GM23338 (cell line): ENCODE data around the gene MYO5B. TPM values are rescaled to one million over a fixed set of nuclear protein-coding genes. Genes with fewer than 3 reads are reported as not detected.

Source experiments
- ATAC-seq: fragments of 200-7000 bp; cut with Tn5 transposase; 3 replicates; pipeline ENCODE4 v1.9.1; 2020
- DNase-seq: peaks from one replicate; pipeline ENCODE4 v3.0.0-alpha.2; 2015; ENCODE audit warnings: low spot score
- H2AFZ ChIP-seq: fragments of 200-600 bp; sonication (generic); 2 replicates; pipeline ENCODE4 v1.8.0; 2016; ENCODE audit warnings: antibody characterized with exemption, mild to moderate bottlenecking, moderate library complexity
- H3F3A ChIP-seq: fragments of 200-600 bp; sonication (generic); replicated peaks from 2 replicates; pipeline ENCODE4 v1.8.0; 2017; ENCODE audit warnings: antibody characterized with exemption, mixed run types, low read depth
- H3K27ac ChIP-seq: fragments of 200-600 bp; sonication (generic); 2 replicates; pipeline ENCODE4 v1.6.1; 2016; ENCODE audit warnings: low read depth
- H3K27me3 ChIP-seq: fragments of 200-600 bp; sonication (generic); 2 replicates; pipeline ENCODE4 v1.8.0; 2016; ENCODE audit warnings: mild to moderate bottlenecking, mixed run types, moderate library complexity; ENCODE audit not compliant: insufficient read depth
- H3K36me3 ChIP-seq: fragments of 200-600 bp; sonication (generic); 2 replicates; pipeline ENCODE4 v1.8.0; 2016; ENCODE audit warnings: mild to moderate bottlenecking; ENCODE audit not compliant: insufficient read depth
- H3K4me1 ChIP-seq: fragments of 200-600 bp; sonication (generic); 2 replicates; pipeline ENCODE4 v1.8.0; 2016; ENCODE audit warnings: mild to moderate bottlenecking, moderate library complexity; ENCODE audit not compliant: insufficient read depth
- H3K4me2 ChIP-seq: fragments of 200-600 bp; sonication (generic); 2 replicates; pipeline ENCODE4 v1.7.1; 2017; ENCODE audit warnings: mixed run types
- H3K4me3 ChIP-seq: fragments of 200-600 bp; sonication (generic); 2 replicates; pipeline ENCODE4 v1.6.1; 2016; ENCODE audit warnings: mixed run types
- H3K79me2 ChIP-seq: fragments of 200-600 bp; sonication (generic); replicated peaks from 2 replicates; pipeline ENCODE4 v1.8.0; 2017; ENCODE audit warnings: mild to moderate bottlenecking; ENCODE audit not compliant: insufficient read depth
- H3K9me2 ChIP-seq: fragments of 200-600 bp; sonication (generic); 2 replicates; pipeline ENCODE4 v1.8.0; 2017; ENCODE audit not compliant: insufficient read depth
- H4K20me1 ChIP-seq: fragments of 200-600 bp; sonication (generic); replicated peaks from 2 replicates; pipeline ENCODE4 v1.8.0; 2017; ENCODE audit warnings: mild to moderate bottlenecking; ENCODE audit not compliant: insufficient read depth
- H3K27ac Mint-ChIP-seq: 2 replicates; pipeline ENCODE4 v1.8.0; 2020; ENCODE audit warnings: inconsistent platforms, mild to moderate bottlenecking, moderate library complexity, mixed read lengths
- H3K27me3 Mint-ChIP-seq: 3 replicates; pipeline ENCODE4 v1.8.0; 2022; ENCODE audit warnings: low read depth, mild to moderate bottlenecking, moderate library complexity, mixed read lengths, inconsistent platforms; ENCODE audit not compliant: insufficient read depth, poor library complexity
- H3K36me3 Mint-ChIP-seq: 3 replicates; pipeline ENCODE4 v1.8.0; 2021; ENCODE audit warnings: low read depth, mild to moderate bottlenecking, inconsistent platforms, moderate library complexity, mixed read lengths
- H3K4me1 Mint-ChIP-seq: 3 replicates; pipeline ENCODE4 v1.8.0; 2020; ENCODE audit warnings: mild to moderate bottlenecking, inconsistent platforms, mixed read lengths
- H3K4me3 Mint-ChIP-seq: 3 replicates; pipeline ENCODE4 v1.8.0; 2021; ENCODE audit warnings: moderate library complexity, mild to moderate bottlenecking, inconsistent platforms, mixed read lengths
- H3K9me3 Mint-ChIP-seq: 3 replicates; pipeline ENCODE4 v1.8.0; 2020; ENCODE audit warnings: moderate library complexity, mild to moderate bottlenecking, inconsistent platforms, mixed read lengths
- CREB1 ChIP-seq: fragments of 250-450 bp; sonication (Bioruptor Pico); IDR thresholded peaks from 2 replicates; pipeline ENCODE4 v1.5.0; 2020; ENCODE audit warnings: low read depth, mild to moderate bottlenecking, moderate library complexity
- CTCF ChIP-seq, 2 experiments: fragments of 200-600 bp in 1 of 2; sonication (generic) in 1 of 2; conservative IDR thresholded peaks; 2 replicates each; pipeline versions ENCODE4 v1.5.1 to v1.6.1; 2016 to 2017; ENCODE audit warnings: antibody characterized with exemption in 2 of 2, low read depth in 2 of 2, mild to moderate bottlenecking in 2 of 2, moderate library complexity in 1 of 2
- ETS1 ChIP-seq: IDR thresholded peaks from 2 replicates; pipeline ENCODE4 v1.6.1; 2016; ENCODE audit warnings: antibody characterized with exemption
- EZH2 ChIP-seq: fragments of 200-600 bp; sonication (generic); IDR thresholded peaks from one replicate; pipeline ENCODE4 v1.8.0; 2017; ENCODE audit warnings: antibody characterized with exemption, mild to moderate bottlenecking, low read depth; ENCODE audit not compliant: unreplicated experiment
- EZH2phosphoT487 ChIP-seq: fragments of 200-600 bp; sonication (generic); IDR thresholded peaks from one replicate; pipeline ENCODE4 v1.8.1; 2018; ENCODE audit warnings: antibody characterized with exemption; ENCODE audit not compliant: unreplicated experiment
- JUNB ChIP-seq: IDR thresholded peaks from one replicate; pipeline ENCODE4 v1.6.1; 2016; ENCODE audit warnings: antibody characterized with exemption; ENCODE audit not compliant: unreplicated experiment
- NANOG ChIP-seq: IDR thresholded peaks from 2 replicates; pipeline ENCODE4 v1.6.1; 2016; ENCODE audit warnings: antibody characterized with exemption, borderline replicate concordance
- POLR2AphosphoS5 ChIP-seq: IDR thresholded peaks from 2 replicates; pipeline ENCODE4 v1.6.1; 2016; ENCODE audit warnings: antibody characterized with exemption, low read depth
- REST ChIP-seq: IDR thresholded peaks from one replicate; pipeline ENCODE4 v1.6.1; 2018; ENCODE audit warnings: antibody characterized with exemption; ENCODE audit not compliant: unreplicated experiment
- STAT1 ChIP-seq: IDR thresholded peaks from one replicate; pipeline ENCODE4 v1.6.1; 2016; ENCODE audit warnings: antibody characterized with exemption; ENCODE audit not compliant: unreplicated experiment
- ZNF114 ChIP-seq: fragments of 250-450 bp; sonication (Bioruptor Pico); IDR thresholded peaks from 2 replicates; pipeline ENCODE4 v1.5.0; 2020; ENCODE audit warnings: mild to moderate bottlenecking, moderate library complexity
- ZNF331 ChIP-seq: fragments of 250-450 bp; sonication (Bioruptor Pico); IDR thresholded peaks from 2 replicates; pipeline ENCODE4 v1.5.0; 2020; ENCODE audit warnings: low read depth, mild to moderate bottlenecking, moderate library complexity
- ZNF462 ChIP-seq: fragments of 250-450 bp; sonication (Bioruptor Pico); IDR thresholded peaks from 2 replicates; pipeline ENCODE4 v1.5.0; 2020; ENCODE audit warnings: mild to moderate bottlenecking, moderate library complexity
- polyA plus RNA-seq: library from polyadenylated mRNA; unstranded; fragments of >200 nt; fragmentation: Nextera tagmentation; extraction: Ambion mirVana; gene quantifications from 2 replicates; pipeline ENCODE4 v1.2.1, GENCODE V29; 2016
- total RNA-seq: library from RNA; depleted of rRNA; stranded (reverse); fragments of >200 nt; shearing (Covaris generic); gene quantifications from 2 replicates; pipeline ENCODE4 v1.2.3, GENCODE V29; 2014

Gene MYO5B
- total and polyA plus RNA-seq, 2 experiments from 2014 or later, result 3.2 to 19.1 TPM

GRCh38 chr18:49910986-49911385 lies 284.0 kb downstream of the MYO5B start:
- TF ChIP-seq ZNF331 (CRISPR knock-in tag), result no peak
- no peak for TF ChIP-seq ZNF114 (CRISPR knock-in tag)
- no peak for TF ChIP-seq CTCF (conservative IDR thresholded peaks at IDR 0.05; ENCODE audit: low read depth in 2 of 2)
- TF ChIP-seq ETS1, result no peak
- no peak for TF ChIP-seq JUNB
- no peak for TF ChIP-seq EZH2phosphoT487
- no peak for TF ChIP-seq NANOG
- TF ChIP-seq STAT1, result no peak
- no peak for TF ChIP-seq CREB1
- no peak for TF ChIP-seq ZNF462
- no peak for TF ChIP-seq POLR2AphosphoS5
- no peak for TF ChIP-seq REST
- no peak for TF ChIP-seq EZH2
- Mint-ChIP-seq H3K4me1 (peaks cover 25% of the 10 kb centered on the region), H3K27me3 (peaks cover 23% of the 10 kb centered on the region), H3K36me3 (peaks cover 13% of the 10 kb centered on the region; the same call in 2 of the 3 replicates), H3K9me3 (peaks cover 18% of the 10 kb centered on the region; the same call in 2 of the 3 replicates), H3K27ac (no peak overlapping the region), H3K4me3 (no peak overlapping the region)
- no peaks in the 10 kb centered on the region for H3K27me3 ChIP-seq
- H3K9me2 ChIP-seq, result no peaks in the 10 kb centered on the region
- no peak overlapping the region for H3K27ac ChIP-seq
- H3K79me2 ChIP-seq, result no peaks in the 10 kb centered on the region
- DNase-seq (no peak), ATAC-seq (peak; percentile 60)
- no peaks in the 10 kb centered on the region; the same call in 1 of the 2 replicates for H3K4me1 ChIP-seq
- H3K4me3 ChIP-seq, result no peak overlapping the region
- no peak overlapping the region for H3K4me2 ChIP-seq
- H3F3A ChIP-seq, result no peaks in the 10 kb centered on the region
- no peaks in the 10 kb centered on the region for H4K20me1 ChIP-seq
- peaks cover 6% of the 10 kb centered on the region; the same call in 1 of the 2 replicates for H3K36me3 ChIP-seq
- no peak overlapping the region for H2AFZ ChIP-seq
